Fibroblast of lung (primary cell): ENCODE measurements around the gene ZEB2. TPM values are rescaled to one million over a fixed set of nuclear protein-coding genes. Genes with fewer than 3 reads are reported as not detected.
A peak's percentile ranks its signal among the peaks of the same experiment; 100 is the strongest.

Source experiments
- DNase-seq, 2 donors: peaks; one replicate each; pipeline versions ENCODE4 v3.0.0 to v3.0.0-alpha.2; 2010; ENCODE audit warnings: low read depth in 2 of 2
- H2AFZ ChIP-seq: 2 replicates; pipeline ENCODE4 v1.5.1; 2012; ENCODE audit warnings: low read length, control low read depth, inconsistent platforms
- H3K27ac ChIP-seq: 2 replicates; pipeline ENCODE4 v1.5.1; 2011; ENCODE audit warnings: low read length, control low read depth; ENCODE audit not compliant: insufficient read depth
- H3K27me3 ChIP-seq: 2 replicates; pipeline ENCODE4 v1.5.1; 2011; ENCODE audit warnings: mild to moderate bottlenecking, low read length; ENCODE audit not compliant: control insufficient read depth, insufficient read depth
- H3K36me3 ChIP-seq: 2 replicates; pipeline ENCODE4 v1.5.1; 2011; ENCODE audit warnings: low read length; ENCODE audit not compliant: control insufficient read depth, insufficient read depth
- H3K4me1 ChIP-seq: 2 replicates; pipeline ENCODE4 v1.5.1; 2011; ENCODE audit warnings: low read length; ENCODE audit not compliant: control insufficient read depth, insufficient read depth; ENCODE audit errors: extremely low read depth
- H3K4me2 ChIP-seq: 2 replicates; pipeline ENCODE4 v1.5.1; 2011; ENCODE audit warnings: low read length, control low read depth; ENCODE audit not compliant: insufficient read depth; ENCODE audit errors: extremely low read depth
- H3K4me3 ChIP-seq, 4 experiments: fragments of 200-600 bp in 1 of 4; sonication (generic) in 1 of 4; replicated peaks in 1 of 4; 2 replicates each; pipeline ENCODE4 v1.5.1; 2011 to 2016; ENCODE audit warnings: low read length in 4 of 4, low read depth in 3 of 4, mild to moderate bottlenecking in 3 of 4, control low read depth in 2 of 4, inconsistent platforms in 1 of 4, mixed read lengths in 1 of 4; ENCODE audit not compliant: insufficient read depth in 1 of 4; ENCODE audit errors: control extremely low read depth in 1 of 4
- H3K79me2 ChIP-seq: 2 replicates; pipeline ENCODE4 v1.5.1; 2012; ENCODE audit warnings: mild to moderate bottlenecking, low read length, inconsistent platforms; ENCODE audit not compliant: control insufficient read depth, insufficient read depth
- H3K9ac ChIP-seq: 2 replicates; pipeline ENCODE4 v1.5.1; 2011; ENCODE audit warnings: mild to moderate bottlenecking, low read length, control low read depth; ENCODE audit not compliant: insufficient read depth
- H3K9me3 ChIP-seq: 2 replicates; pipeline ENCODE4 v1.5.1; 2012; ENCODE audit warnings: low read depth, low read length; ENCODE audit not compliant: control insufficient read depth, insufficient read depth
- H4K20me1 ChIP-seq: 2 replicates; pipeline ENCODE4 v1.5.1; 2011; ENCODE audit warnings: low read length; ENCODE audit not compliant: control insufficient read depth, insufficient read depth; ENCODE audit errors: extremely low read depth
- EZH2 ChIP-seq: IDR thresholded peaks from 2 replicates; pipeline ENCODE4 v1.5.1; 2012; ENCODE audit warnings: low read length, control low read depth, mild to moderate bottlenecking; ENCODE audit errors: missing control alignments
- polyA plus RNA-seq, 2 donors: library from polyadenylated mRNA; depleted of rRNA in 1 of 2; stranded (reverse) in 1 of 2; unstranded in 1 of 2; fragments of >200 nt; gene quantifications; 2 replicates each; pipeline ENCODE4 v1.2.1, GENCODE V29; 2011 to 2012; ENCODE audit warnings: missing spikeins in 1 of 2
- total RNA-seq: library from RNA; depleted of rRNA; stranded (reverse); fragments of >200 nt; gene quantifications from 2 replicates; pipeline ENCODE4 v1.2.1, GENCODE V29; 2014
- TF ChIP-seq, protein P1 (sequence below), 2 donors: IDR thresholded peaks in 1 of 2; conservative IDR thresholded peaks in 1 of 2; 1 replicate in 1 of 2; 2 replicates in 1 of 2; pipeline ENCODE4 v1.5.1; 2011 to 2012; ENCODE audit warnings: low read length in 2 of 2, control low read depth in 1 of 2, inconsistent platforms in 1 of 2, low read depth in 1 of 2, mild to moderate bottlenecking in 1 of 2

The ZEB2 gene
- total and polyA plus RNA-seq, 2 donors (not counting 1 experiment from before 2014, with no cell fraction given) = 91.0 to 130 TPM

DNA sequence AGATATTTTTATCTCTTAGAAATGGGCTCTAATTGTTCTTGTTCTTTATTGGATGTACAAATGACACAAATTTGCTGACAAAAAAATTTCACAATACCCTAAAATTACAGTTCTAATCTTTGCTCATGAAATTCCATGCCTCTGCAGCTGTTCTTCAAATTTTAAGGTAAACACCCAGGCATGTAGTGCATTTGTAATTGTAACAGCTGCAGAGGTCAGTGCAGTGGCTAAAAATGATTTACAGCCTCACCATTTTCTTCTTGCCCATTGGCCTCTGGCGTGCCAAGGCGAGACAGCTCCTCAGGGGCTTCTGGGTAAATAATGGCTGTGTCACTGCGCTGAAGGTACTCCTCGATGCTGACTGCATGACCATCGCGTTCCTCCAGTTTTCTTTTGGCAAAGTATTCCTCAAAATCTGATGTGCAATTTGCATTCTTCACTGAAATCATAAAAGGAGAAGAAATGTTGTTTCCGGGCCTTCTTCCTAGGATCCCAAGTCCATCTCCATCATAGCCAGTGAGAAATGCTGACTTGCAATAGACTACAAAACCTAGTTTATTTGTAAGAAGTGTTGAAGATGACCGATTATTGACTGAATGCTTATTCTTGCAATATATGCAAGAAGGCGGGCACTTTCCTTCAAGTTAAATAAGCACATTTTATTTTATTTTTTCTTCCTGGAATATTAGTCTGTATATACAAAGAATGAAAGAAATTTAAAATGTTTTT lies 115.2 kb downstream of the ZEB2 start:
- no peak overlapping the region for H3K9ac ChIP-seq
- peaks cover 8% of the 10 kb centered on the region for H3K36me3 ChIP-seq
- no peak overlapping the region for H2AFZ ChIP-seq
- no peaks in the 10 kb centered on the region for H3K9me3 ChIP-seq
- H3K4me2 ChIP-seq = peak overlapping the region; percentile 66
- peaks cover 19% of the 10 kb centered on the region for H3K4me1 ChIP-seq
- TF ChIP-seq, protein P1, sequence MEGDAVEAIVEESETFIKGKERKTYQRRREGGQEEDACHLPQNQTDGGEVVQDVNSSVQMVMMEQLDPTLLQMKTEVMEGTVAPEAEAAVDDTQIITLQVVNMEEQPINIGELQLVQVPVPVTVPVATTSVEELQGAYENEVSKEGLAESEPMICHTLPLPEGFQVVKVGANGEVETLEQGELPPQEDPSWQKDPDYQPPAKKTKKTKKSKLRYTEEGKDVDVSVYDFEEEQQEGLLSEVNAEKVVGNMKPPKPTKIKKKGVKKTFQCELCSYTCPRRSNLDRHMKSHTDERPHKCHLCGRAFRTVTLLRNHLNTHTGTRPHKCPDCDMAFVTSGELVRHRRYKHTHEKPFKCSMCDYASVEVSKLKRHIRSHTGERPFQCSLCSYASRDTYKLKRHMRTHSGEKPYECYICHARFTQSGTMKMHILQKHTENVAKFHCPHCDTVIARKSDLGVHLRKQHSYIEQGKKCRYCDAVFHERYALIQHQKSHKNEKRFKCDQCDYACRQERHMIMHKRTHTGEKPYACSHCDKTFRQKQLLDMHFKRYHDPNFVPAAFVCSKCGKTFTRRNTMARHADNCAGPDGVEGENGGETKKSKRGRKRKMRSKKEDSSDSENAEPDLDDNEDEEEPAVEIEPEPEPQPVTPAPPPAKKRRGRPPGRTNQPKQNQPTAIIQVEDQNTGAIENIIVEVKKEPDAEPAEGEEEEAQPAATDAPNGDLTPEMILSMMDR (conservative IDR thresholded peaks at IDR 0.05 in 1 of 2, IDR thresholded peaks at IDR 0.05 in 1 of 2; ENCODE audit: low read depth in 1 of 2, low read length in 2 of 2) = no peak
- no peak for TF ChIP-seq EZH2
- H4K20me1 ChIP-seq = no peaks in the 10 kb centered on the region
- H3K4me3 ChIP-seq = no peak overlapping the region
- H3K79me2 ChIP-seq = no peaks in the 10 kb centered on the region
- H3K27ac ChIP-seq = peak overlapping the region; percentile 38
- H3K27me3 ChIP-seq = no peaks in the 10 kb centered on the region
- DNase-seq = peak in 1 of 2 donors; percentile 86

DNA sequence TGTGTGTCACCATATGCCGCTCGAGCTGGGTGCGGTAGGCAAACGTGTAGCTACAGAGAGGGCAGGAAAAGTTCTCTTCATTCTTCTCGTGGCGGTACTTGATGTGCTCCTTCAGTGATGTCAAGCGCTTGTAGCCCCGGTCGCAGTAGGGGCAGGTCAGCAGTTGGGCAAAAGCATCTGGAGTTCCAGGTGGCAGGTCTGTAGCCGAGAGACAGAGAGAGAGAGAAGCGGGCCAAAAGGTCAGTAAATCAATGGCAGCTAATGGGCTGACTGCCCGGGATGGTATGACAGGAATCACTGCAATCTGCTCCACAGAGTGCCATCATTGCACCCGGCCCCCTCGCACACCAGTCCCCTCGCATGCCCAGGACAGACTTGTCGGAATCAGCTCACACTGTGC lies 116.0 kb downstream of the ZEB2 start:
- no peaks in the 10 kb centered on the region for H3K27me3 ChIP-seq
- peaks cover 19% of the 10 kb centered on the region for H3K4me1 ChIP-seq
- H3K27ac ChIP-seq = peak overlapping the region; percentile 60
- H3K9ac ChIP-seq = no peak overlapping the region
- H4K20me1 ChIP-seq = no peaks in the 10 kb centered on the region
- TF ChIP-seq, protein P1 (conservative IDR thresholded peaks at IDR 0.05 in 1 of 2, IDR thresholded peaks at IDR 0.05 in 1 of 2; ENCODE audit: low read depth in 1 of 2, low read length in 2 of 2) = no peak
- no peak for TF ChIP-seq EZH2
- no peak overlapping the region for H3K4me2 ChIP-seq
- no peak overlapping the region for H3K4me3 ChIP-seq
- H3K36me3 ChIP-seq = peaks cover 14% of the 10 kb centered on the region
- no peaks in the 10 kb centered on the region for H3K79me2 ChIP-seq
- H2AFZ ChIP-seq = no peak overlapping the region
- peak in 1 of 2 donors; percentile 35 for DNase-seq
- H3K9me3 ChIP-seq = no peaks in the 10 kb centered on the region

DNA sequence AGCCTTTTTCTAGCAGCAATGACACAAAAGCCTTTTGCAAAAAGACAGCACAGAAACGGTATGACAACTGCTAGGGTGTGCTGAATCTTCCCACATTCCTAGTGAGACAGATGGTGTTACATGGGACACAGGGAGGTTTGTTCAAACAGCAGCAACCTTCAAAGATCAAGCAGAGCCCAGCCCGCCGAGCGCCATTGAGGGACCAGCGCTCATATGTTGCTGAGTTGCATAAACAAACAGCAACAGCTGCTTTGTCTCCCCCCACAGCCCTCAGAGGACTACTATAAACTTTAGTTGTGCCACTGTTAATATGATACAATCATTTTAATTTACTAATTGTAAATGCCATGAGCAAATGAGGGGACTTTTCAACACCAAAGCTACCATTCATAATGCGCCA lies 117.7 kb downstream of the ZEB2 start:
- peak overlapping the region; percentile 24 for H2AFZ ChIP-seq
- H3K79me2 ChIP-seq = no peaks in the 10 kb centered on the region
- H3K27me3 ChIP-seq = no peaks in the 10 kb centered on the region
- no peak for TF ChIP-seq EZH2
- TF ChIP-seq, protein P1 (conservative IDR thresholded peaks at IDR 0.05 in 1 of 2, IDR thresholded peaks at IDR 0.05 in 1 of 2; ENCODE audit: low read depth in 1 of 2, low read length in 2 of 2) = no peak
- peak overlapping the region; percentile 8 for H3K9ac ChIP-seq
- H3K4me1 ChIP-seq = peaks cover 19% of the 10 kb centered on the region
- peaks cover 16% of the 10 kb centered on the region for H3K36me3 ChIP-seq
- H4K20me1 ChIP-seq = no peaks in the 10 kb centered on the region
- H3K4me3 ChIP-seq = no peak overlapping the region
- peak overlapping the region; percentile 53 for H3K27ac ChIP-seq
- DNase-seq = peak in 1 of 2 donors; percentile 75
- H3K9me3 ChIP-seq = no peaks in the 10 kb centered on the region
- peak overlapping the region; percentile 69 for H3K4me2 ChIP-seq
